Stimulated activated CD8-positive, alpha-beta memory T cell treated with anti-CD3 and anti-CD28 coated beads, Interleukin-4, amount 100 ng/mL, for 24 hours (primary cell): Measurements from ENCODE around the gene PLXNA1.

Experiments
- DNase-seq: peaks from one replicate; pipeline ENCODE4 v3.0.0-alpha.2; 2020; ENCODE audit warnings: low read depth

The PLXNA1 gene

GRCh38 chr3:126987596-126987995, 4.7 kb downstream of the PLXNA1 start:
- no peak for DNase-seq

GRCh38 chr3:126988451-126989021, 5.6 kb downstream of the PLXNA1 start:
- DNase-seq, result no peak

GRCh38 chr3:126989316-126990023, 6.6 kb downstream of the PLXNA1 start:
- no peak for DNase-seq

GRCh38 chr3:126990024-126990700, 7.2 kb downstream of the PLXNA1 start:
- no peak for DNase-seq

- DNase-seq, result no peak
Measured at GRCh38 chr3:126990890-126991289, 8.0 kb downstream of the PLXNA1 start.

- no peak for DNase-seq
Measured at GRCh38 chr3:126991366-126992200, 8.7 kb downstream of the PLXNA1 start.

- DNase-seq, result no peak
Measured at GRCh38 chr3:126992216-126992615, 9.3 kb downstream of the PLXNA1 start.

- no peak for DNase-seq
Measured at GRCh38 chr3:126992776-126993175, 9.9 kb downstream of the PLXNA1 start.

- DNase-seq, result no peak
Measured at GRCh38 chr3:126993436-126993835, 10.5 kb downstream of the PLXNA1 start.

GRCh38 chr3:126994661-126995245, 11.8 kb downstream of the PLXNA1 start:
- DNase-seq, result no peak

- no peak for DNase-seq
Measured at GRCh38 chr3:126995254-126995780, 12.4 kb downstream of the PLXNA1 start.

- no peak for DNase-seq
Measured at GRCh38 chr3:126995926-126996512, 13.1 kb downstream of the PLXNA1 start.

- no peak for DNase-seq
Measured at GRCh38 chr3:126996905-126997304, 14.0 kb downstream of the PLXNA1 start.

- no peak for DNase-seq
Measured at GRCh38 chr3:126997455-126998038, 14.6 kb downstream of the PLXNA1 start.

- DNase-seq, result no peak
Measured at GRCh38 chr3:126998320-126998719, 15.4 kb downstream of the PLXNA1 start.

GRCh38 chr3:126998728-126999127, 15.8 kb downstream of the PLXNA1 start:
- DNase-seq, result no peak

GRCh38 chr3:126999383-126999782, 16.5 kb downstream of the PLXNA1 start:
- no peak for DNase-seq

GRCh38 chr3:127000119-127000518, 17.2 kb downstream of the PLXNA1 start:
- no peak for DNase-seq

GRCh38 chr3:127000761-127001160, 17.8 kb downstream of the PLXNA1 start:
- DNase-seq, result no peak

GRCh38 chr3:127001486-127002194, 18.7 kb downstream of the PLXNA1 start:
- no peak for DNase-seq
